SK-N-SH treated with all-trans-retinoic acid at 6 μM for 48 hours (cell line): Measurements from ENCODE around the gene MATK.

ENCODE experiments used
- ATAC-seq: fragments of 200-7000 bp; cut with Tn5 transposase; 3 replicates; pipeline ENCODE4 v1.9.1; 2020; ENCODE audit warnings: mild to moderate bottlenecking, moderate library complexity
- ARNTL ChIP-seq: fragments of 450-650 bp; formaldehyde crosslinking; IDR thresholded peaks from 2 replicates; pipeline ENCODE4 v1.5.0; 2020; ENCODE audit warnings: low read depth, mild to moderate bottlenecking, moderate library complexity, borderline replicate concordance
- BACH2 ChIP-seq: fragments of 250-450 bp; sonication (Bioruptor Pico); IDR thresholded peaks from 2 replicates; pipeline ENCODE4 v1.9.0; 2021; ENCODE audit warnings: mild to moderate bottlenecking, borderline replicate concordance
- CSDC2 ChIP-seq: fragments of 250-450 bp; sonication (Bioruptor Pico); IDR thresholded peaks from 2 replicates; pipeline ENCODE4 v1.5.0; 2020; ENCODE audit warnings: mild to moderate bottlenecking, moderate library complexity
- ESRRG ChIP-seq: fragments of 250-450 bp; sonication (Bioruptor Pico); IDR thresholded peaks from 2 replicates; pipeline ENCODE4 v1.6.1; 2021; ENCODE audit warnings: mild to moderate bottlenecking
- ISL1 ChIP-seq: fragments of 250-450 bp; sonication (Bioruptor Pico); IDR thresholded peaks from 2 replicates; pipeline ENCODE4 v2.1.2; 2022; ENCODE audit warnings: mild to moderate bottlenecking, moderate library complexity
- OSR1 ChIP-seq: fragments of 250-450 bp; sonication (Bioruptor Pico); IDR thresholded peaks from 2 replicates; pipeline ENCODE4 v1.8.0; 2022; ENCODE audit warnings: moderate library complexity, mild to moderate bottlenecking, inconsistent platforms
- RARB ChIP-seq: fragments of 250-450 bp; sonication (Bioruptor Pico); IDR thresholded peaks from 2 replicates; pipeline ENCODE4 v1.8.0; 2021; ENCODE audit warnings: mild to moderate bottlenecking, moderate library complexity
- SNAI2 ChIP-seq: fragments of 250-450 bp; sonication (Bioruptor Pico); IDR thresholded peaks from 2 replicates; pipeline ENCODE4 v1.5.0; 2020; ENCODE audit warnings: mild to moderate bottlenecking, moderate library complexity
- TCF4 ChIP-seq: fragments of 250-450 bp; sonication (Bioruptor Pico); IDR thresholded peaks from 2 replicates; pipeline ENCODE4 v1.8.0; 2021; ENCODE audit warnings: mild to moderate bottlenecking, moderate library complexity, borderline replicate concordance
- TOX ChIP-seq: fragments of 250-450 bp; sonication (Bioruptor Pico); IDR thresholded peaks from 2 replicates; pipeline ENCODE4 v1.8.0; 2021; ENCODE audit warnings: mild to moderate bottlenecking, moderate library complexity, borderline replicate concordance
- ZC3H10 ChIP-seq: fragments of 250-450 bp; sonication (Bioruptor Pico); IDR thresholded peaks from 2 replicates; pipeline ENCODE4 v1.5.1; 2021; ENCODE audit warnings: mild to moderate bottlenecking, moderate library complexity
- ZFP3 ChIP-seq: fragments of 250-450 bp; sonication (Bioruptor Pico); IDR thresholded peaks from 2 replicates; pipeline ENCODE4 v1.5.0; 2020; ENCODE audit warnings: mild to moderate bottlenecking, moderate library complexity
- ZFP30 ChIP-seq: fragments of 450-650 bp; formaldehyde crosslinking; IDR thresholded peaks from 2 replicates; pipeline ENCODE4 v1.5.0; 2022; ENCODE audit warnings: mild to moderate bottlenecking, moderate library complexity
- ZNF565 ChIP-seq: fragments of 450-650 bp; formaldehyde crosslinking; conservative IDR thresholded peaks from 2 replicates; pipeline ENCODE4 v1.5.0; 2020; ENCODE audit warnings: low read depth, mild to moderate bottlenecking, moderate library complexity
- ZNF70 ChIP-seq: fragments of 450-650 bp; formaldehyde crosslinking; IDR thresholded peaks from 2 replicates; pipeline ENCODE4 v1.5.0; 2020; ENCODE audit warnings: mild to moderate bottlenecking, moderate library complexity
- ZNF8 ChIP-seq: fragments of 450-650 bp; formaldehyde crosslinking; IDR thresholded peaks from 2 replicates; pipeline ENCODE4 v1.5.0; 2020; ENCODE audit warnings: mild to moderate bottlenecking, moderate library complexity
- TF ChIP-seq, protein P1 (sequence below): fragments of 250-450 bp; sonication (Bioruptor Pico); IDR thresholded peaks from 2 replicates; pipeline ENCODE4 v1.5.0; 2020; ENCODE audit warnings: mild to moderate bottlenecking, moderate library complexity
- TF ChIP-seq, protein P2 (sequence below): fragments of 250-450 bp; sonication (Bioruptor Pico); IDR thresholded peaks from 2 replicates; pipeline ENCODE4 v1.5.1; 2021; ENCODE audit warnings: mild to moderate bottlenecking, moderate library complexity
- TF ChIP-seq, protein P3 (sequence below): fragments of 250-450 bp; sonication (Bioruptor Pico); IDR thresholded peaks from 2 replicates; pipeline ENCODE4 v1.5.1; 2020; ENCODE audit warnings: low read depth, mild to moderate bottlenecking, moderate library complexity
- TF ChIP-seq, protein P4 (sequence below): fragments of 250-450 bp; sonication (Bioruptor Pico); IDR thresholded peaks from 2 replicates; pipeline ENCODE4 v1.8.0; 2021; ENCODE audit warnings: low read depth, mild to moderate bottlenecking, moderate library complexity, borderline replicate concordance

Gene MATK

DNA sequence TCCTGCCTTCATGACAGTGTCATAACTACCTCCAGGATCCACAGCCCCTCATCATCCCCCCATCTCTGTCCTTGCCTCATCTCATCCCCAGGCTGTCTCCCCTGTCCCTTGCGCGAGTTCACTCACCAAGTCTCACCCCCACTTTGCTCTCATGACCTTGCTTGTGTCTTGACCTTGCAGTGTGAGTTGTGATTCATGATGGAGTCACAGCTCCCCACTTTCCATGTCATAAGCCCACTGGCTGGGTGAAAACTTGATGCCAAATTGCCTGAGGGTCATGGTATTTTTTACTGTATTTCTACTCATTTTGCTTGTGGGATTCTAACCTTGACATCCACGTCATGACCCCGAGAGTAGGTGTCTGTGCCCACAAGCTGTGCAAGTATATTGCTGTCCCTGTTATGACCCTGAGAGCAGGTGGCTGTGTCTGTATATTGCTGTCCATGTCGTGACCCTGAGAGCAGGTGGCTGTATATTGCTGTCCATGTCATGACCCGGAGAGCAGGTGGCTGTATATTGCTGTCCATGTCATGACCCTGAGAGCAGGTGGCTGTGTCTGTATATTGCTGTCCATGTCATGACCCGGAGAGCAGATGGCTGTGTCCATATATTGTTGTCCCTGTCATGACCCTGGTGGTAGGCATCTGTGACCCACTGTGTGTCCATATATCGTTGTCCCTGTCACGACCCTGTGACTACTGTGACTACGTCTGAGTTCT is 48.5 kb downstream of the MATK start:
- ATAC-seq, result no peak

DNA sequence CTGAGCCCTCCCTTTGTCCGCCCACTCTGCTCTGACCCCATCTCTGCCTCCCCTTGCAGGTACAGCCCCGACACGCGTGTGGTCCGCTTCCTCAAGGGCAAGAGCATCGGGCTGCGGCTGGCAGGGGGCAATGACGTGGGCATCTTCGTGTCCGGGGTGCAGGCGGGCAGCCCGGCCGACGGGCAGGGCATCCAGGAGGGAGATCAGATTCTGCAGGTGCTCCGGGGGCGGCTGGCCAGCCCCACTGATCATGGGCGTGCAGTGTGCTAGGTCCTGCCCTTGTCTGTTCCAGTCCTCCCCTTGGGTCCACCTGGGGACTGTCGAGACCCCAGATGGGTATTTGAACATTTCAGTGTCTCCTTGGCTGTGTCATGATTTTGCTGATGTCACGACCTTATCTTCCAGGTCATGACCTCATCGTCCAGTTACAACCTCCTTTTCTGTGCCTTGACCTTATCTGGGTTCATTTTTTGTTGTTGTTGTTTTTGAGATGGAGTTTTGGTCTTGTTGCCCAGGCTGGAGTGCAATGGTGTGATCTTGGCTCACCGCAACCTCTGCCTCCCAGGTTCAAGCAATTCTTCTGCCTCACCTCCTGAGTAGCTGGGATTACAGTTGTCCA is 50.0 kb downstream of the MATK start:
- TF ChIP-seq ZFP30 (no peak), SNAI2 (CRISPR knock-in tag) (no peak), OSR1 (CRISPR knock-in tag) (no peak), ZC3H10 (no peak), ZNF70 (CRISPR knock-in tag) (no peak), ARNTL (CRISPR knock-in tag) (no peak), TOX (CRISPR knock-in tag) (no peak)
- TF ChIP-seq, protein P1, sequence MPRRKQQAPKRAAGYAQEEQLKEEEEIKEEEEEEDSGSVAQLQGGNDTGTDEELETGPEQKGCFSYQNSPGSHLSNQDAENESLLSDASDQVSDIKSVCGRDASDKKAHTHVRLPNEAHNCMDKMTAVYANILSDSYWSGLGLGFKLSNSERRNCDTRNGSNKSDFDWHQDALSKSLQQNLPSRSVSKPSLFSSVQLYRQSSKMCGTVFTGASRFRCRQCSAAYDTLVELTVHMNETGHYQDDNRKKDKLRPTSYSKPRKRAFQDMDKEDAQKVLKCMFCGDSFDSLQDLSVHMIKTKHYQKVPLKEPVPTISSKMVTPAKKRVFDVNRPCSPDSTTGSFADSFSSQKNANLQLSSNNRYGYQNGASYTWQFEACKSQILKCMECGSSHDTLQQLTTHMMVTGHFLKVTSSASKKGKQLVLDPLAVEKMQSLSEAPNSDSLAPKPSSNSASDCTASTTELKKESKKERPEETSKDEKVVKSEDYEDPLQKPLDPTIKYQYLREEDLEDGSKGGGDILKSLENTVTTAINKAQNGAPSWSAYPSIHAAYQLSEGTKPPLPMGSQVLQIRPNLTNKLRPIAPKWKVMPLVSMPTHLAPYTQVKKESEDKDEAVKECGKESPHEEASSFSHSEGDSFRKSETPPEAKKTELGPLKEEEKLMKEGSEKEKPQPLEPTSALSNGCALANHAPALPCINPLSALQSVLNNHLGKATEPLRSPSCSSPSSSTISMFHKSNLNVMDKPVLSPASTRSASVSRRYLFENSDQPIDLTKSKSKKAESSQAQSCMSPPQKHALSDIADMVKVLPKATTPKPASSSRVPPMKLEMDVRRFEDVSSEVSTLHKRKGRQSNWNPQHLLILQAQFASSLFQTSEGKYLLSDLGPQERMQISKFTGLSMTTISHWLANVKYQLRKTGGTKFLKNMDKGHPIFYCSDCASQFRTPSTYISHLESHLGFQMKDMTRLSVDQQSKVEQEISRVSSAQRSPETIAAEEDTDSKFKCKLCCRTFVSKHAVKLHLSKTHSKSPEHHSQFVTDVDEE (CRISPR knock-in tag), result no peak
- TF ChIP-seq, all 23 proteins: peak for 0
- ATAC-seq, result peak; percentile 18; the same call in 2 of the 3 replicates

More for the DNA sequence above, 48.5 kb downstream of the MATK start:
- TF ChIP-seq BACH2 (CRISPR knock-in tag), result no peak
- TF ChIP-seq ZNF8 (CRISPR knock-in tag), result no peak
- no peak for TF ChIP-seq ZFP30
- no peak for TF ChIP-seq TOX (CRISPR knock-in tag)
- TF ChIP-seq ARNTL (CRISPR knock-in tag), result no peak
- no peak for TF ChIP-seq ZNF70 (CRISPR knock-in tag)
- TF ChIP-seq, protein P2, sequence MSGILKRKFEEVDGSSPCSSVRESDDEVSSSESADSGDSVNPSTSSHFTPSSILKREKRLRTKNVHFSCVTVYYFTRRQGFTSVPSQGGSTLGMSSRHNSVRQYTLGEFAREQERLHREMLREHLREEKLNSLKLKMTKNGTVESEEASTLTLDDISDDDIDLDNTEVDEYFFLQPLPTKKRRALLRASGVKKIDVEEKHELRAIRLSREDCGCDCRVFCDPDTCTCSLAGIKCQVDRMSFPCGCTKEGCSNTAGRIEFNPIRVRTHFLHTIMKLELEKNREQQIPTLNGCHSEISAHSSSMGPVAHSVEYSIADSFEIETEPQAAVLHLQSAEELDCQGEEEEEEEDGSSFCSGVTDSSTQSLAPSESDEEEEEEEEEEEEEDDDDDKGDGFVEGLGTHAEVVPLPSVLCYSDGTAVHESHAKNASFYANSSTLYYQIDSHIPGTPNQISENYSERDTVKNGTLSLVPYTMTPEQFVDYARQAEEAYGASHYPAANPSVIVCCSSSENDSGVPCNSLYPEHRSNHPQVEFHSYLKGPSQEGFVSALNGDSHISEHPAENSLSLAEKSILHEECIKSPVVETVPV (CRISPR knock-in tag), result no peak
- no peak for TF ChIP-seq RARB (CRISPR knock-in tag)
- no peak for TF ChIP-seq TCF4
- TF ChIP-seq OSR1 (CRISPR knock-in tag), result no peak
- TF ChIP-seq, protein P3, sequence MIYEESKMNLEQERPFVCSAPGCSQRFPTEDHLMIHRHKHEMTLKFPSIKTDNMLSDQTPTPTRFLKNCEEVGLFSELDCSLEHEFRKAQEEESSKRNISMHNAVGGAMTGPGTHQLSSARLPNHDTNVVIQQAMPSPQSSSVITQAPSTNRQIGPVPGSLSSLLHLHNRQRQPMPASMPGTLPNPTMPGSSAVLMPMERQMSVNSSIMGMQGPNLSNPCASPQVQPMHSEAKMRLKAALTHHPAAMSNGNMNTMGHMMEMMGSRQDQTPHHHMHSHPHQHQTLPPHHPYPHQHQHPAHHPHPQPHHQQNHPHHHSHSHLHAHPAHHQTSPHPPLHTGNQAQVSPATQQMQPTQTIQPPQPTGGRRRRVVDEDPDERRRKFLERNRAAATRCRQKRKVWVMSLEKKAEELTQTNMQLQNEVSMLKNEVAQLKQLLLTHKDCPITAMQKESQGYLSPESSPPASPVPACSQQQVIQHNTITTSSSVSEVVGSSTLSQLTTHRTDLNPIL (CRISPR knock-in tag), result no peak
- TF ChIP-seq, protein P4, sequence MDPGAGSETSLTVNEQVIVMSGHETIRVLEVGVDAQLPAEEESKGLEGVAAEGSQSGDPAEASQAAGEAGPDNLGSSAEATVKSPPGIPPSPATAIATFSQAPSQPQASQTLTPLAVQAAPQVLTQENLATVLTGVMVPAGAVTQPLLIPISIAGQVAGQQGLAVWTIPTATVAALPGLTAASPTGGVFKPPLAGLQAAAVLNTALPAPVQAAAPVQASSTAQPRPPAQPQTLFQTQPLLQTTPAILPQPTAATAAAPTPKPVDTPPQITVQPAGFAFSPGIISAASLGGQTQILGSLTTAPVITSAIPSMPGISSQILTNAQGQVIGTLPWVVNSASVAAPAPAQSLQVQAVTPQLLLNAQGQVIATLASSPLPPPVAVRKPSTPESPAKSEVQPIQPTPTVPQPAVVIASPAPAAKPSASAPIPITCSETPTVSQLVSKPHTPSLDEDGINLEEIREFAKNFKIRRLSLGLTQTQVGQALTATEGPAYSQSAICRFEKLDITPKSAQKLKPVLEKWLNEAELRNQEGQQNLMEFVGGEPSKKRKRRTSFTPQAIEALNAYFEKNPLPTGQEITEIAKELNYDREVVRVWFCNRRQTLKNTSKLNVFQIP (CRISPR knock-in tag), result no peak
- no peak for TF ChIP-seq ZNF565 (CRISPR knock-in tag)
- no peak for TF ChIP-seq CSDC2 (CRISPR knock-in tag)
- no peak for TF ChIP-seq ZC3H10
- TF ChIP-seq, protein P1 (CRISPR knock-in tag), result no peak
- TF ChIP-seq ESRRG, result no peak
- TF ChIP-seq ZFP3 (CRISPR knock-in tag), result no peak
- no peak for TF ChIP-seq ISL1 (CRISPR knock-in tag)
- TF ChIP-seq, all 23 proteins: peak for 0
